CD4-positive, alpha-beta T cell treated with Interleukin-15 for 4 hours (primary cell): ENCODE results near the gene PLXNA1.

Experiments
- DNase-seq: peaks from one replicate; pipeline ENCODE4 v3.0.0-alpha.2; 2020; ENCODE audit warnings: low spot score

The PLXNA1 gene

GRCh38 chr3:126987596-126987995 is 4.7 kb downstream of the PLXNA1 start:
- no peak for DNase-seq

GRCh38 chr3:126988451-126989021 is 5.6 kb downstream of the PLXNA1 start:
- no peak for DNase-seq

GRCh38 chr3:126989316-126990023 is 6.6 kb downstream of the PLXNA1 start:
- no peak for DNase-seq

DNA sequence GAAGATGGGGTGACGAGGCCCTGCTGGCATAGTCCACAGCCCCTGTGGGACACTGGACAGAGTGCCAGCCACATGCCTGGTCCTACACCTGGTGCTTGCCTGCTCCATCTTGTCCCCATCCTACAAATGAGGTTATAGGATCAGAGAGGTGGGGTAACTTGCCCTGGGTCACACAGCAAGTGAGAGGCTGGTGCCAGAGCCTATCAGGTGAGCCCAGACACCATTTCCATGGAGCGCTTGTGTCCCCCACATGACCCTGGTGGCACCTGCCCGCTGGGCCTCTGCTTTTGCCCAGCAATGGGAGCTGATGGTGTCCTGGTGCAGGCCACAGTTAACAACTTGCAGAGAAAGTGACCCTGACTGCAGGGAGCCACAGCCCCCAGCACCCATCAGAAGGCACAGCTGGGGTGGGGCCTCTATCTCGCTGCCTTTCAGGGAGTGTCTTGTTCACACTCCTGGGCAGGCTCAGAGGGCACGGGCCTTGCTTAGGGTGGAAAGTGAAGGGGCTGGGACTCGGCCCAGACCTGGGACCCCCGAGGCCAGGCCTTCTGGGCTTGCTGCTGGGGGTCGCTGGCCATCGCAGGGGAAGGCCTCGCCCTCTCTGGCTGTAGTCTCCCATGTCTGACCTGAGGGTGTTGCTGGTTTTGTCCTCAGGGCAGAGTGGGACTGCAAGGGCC is 7.2 kb downstream of the PLXNA1 start:
- no peak for DNase-seq

DNA sequence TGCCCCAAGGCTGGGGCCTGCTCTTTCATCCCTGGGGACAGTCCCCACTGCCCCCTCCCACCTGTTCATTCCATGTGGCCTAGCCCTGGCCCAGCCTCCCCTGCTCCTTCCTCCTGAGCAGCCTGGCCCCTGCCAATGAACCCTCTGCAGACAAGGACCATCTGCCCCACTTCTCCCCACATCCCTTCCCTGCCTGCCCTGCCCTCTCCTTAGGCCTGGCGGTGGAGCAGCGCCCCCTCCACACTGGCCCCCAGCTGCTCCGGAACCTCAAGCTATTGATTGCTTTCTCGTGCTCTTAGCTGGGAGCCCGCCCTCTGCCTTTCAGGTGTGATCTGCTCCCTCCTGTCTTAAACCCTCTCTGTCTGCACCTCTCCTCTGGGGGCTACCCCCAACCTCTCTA is 8.0 kb downstream of the PLXNA1 start:
- DNase-seq: no peak

- DNase-seq: no peak
Observed at GRCh38 chr3:126991366-126992200, 8.7 kb downstream of the PLXNA1 start.

- no peak for DNase-seq
Observed at GRCh38 chr3:126992216-126992615, 9.3 kb downstream of the PLXNA1 start.

DNA sequence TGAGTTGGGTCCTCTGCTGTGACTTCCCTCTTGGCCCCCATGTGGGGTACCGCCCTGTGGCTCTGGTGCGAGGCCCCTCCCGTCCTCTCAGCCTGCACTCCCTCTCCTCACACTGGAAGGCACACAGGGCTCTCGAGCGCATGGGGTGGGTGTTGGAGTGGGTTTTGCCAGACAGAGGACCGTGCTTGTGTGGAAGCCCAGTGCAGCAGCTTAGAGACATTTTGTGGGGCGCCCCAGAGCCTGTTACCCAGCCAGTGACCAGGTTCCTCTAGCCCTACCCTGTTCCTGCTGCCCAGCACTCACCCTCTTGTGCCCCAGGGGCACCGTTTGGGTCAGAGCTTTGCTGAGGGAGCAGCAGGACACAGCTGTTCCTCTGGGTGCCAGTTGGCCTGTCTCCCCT is 9.9 kb downstream of the PLXNA1 start:
- DNase-seq: no peak

DNA sequence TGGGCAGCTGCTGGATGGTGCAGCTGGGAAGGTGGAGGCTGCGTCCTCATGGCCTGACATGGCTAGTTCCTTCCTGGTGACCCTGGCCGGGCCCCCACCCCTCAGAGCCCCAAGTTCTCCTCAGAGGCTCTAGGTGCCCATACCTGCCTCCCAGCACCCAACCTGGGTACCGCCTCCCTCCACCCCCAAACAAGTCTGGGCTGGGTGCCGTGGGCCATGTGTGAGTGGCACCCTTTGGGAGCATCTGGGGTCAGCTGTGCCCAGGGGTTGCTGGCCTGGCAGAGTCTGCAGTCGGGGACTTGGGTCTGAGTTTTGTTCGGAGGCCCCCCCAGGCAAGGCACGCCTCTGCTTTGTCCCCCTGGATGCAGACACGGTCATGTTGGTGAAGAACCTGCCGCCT is 10.5 kb downstream of the PLXNA1 start:
- DNase-seq: no peak

- DNase-seq: no peak
Observed at GRCh38 chr3:126994661-126995245, 11.8 kb downstream of the PLXNA1 start.

DNA sequence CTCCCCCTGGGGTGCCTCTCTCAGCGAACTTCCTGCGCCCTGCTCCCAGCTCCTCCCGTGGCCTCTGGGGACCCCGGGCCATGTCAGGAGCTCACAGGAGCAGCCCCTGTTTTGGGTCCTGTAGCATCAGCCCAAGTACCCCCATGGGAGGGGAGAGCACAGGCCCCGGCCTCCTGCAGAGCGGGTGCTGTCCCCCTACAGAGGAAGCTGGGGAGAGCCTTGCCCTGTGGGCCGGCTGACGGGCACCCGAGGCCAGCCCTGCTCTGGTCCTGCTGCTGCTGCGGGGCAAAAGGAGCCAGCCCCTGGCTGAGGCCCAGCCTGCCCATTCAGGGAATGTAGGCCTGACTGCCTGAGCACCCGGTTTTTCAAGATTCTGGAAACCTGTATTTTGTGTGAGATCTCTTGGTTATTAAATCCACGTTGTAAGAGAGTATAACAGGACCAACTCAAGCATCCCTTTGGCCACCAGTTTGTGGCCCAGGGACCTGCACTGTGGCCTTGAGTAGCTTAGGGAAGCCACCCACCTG is 12.4 kb downstream of the PLXNA1 start:
- DNase-seq: no peak

GRCh38 chr3:126995926-126996512 is 13.1 kb downstream of the PLXNA1 start:
- no peak for DNase-seq

DNA sequence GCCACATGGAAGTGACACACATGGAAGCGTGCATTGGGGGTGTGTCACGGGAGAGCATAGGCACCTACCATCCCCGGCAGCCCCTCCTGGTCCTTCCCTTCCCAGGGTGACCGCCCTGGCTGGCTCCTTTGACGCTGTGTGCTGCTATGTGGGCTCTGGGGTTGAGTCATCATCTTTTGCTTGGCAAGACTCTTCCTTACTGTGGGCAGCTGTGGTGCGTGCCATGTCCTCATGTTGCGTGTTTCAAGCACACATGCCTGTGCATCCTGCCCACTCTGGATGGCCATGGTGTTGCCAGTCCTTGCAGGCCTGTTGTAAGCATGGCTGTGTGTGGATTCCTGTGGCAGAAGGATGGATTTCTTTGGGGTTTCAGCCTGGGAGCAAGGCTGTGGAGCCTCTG is 14.0 kb downstream of the PLXNA1 start:
- DNase-seq: no peak

DNA sequence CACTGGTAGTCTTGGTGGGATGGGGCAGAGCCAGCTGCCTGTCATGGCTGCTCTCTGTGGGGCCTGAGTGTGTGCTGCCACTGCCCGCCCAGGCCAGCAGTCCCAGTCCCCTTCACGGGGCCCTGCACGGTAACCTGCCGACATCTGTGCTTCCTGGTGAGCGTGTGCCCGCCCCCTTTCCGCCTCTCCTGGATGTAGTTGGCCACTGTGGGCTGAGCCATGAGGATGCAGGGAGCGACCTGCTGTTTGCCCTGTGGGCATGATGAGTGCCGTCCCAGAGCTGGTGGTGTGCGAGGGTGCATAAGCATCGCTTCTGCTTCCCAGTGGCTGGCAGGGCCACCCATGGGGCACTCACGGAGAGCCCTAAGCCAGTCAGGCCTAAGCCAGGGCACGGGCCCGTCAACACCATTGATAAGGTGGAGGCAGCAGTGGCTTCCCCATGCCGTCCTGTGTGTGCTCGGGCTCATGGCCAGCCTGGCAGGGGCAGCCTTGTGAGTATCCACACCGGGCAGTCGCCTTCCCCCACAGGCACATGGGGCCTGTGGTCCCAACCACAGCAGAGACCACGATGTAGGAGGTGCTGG is 14.6 kb downstream of the PLXNA1 start:
- no peak for DNase-seq

GRCh38 chr3:126998320-126998719 is 15.4 kb downstream of the PLXNA1 start:
- no peak for DNase-seq

DNA sequence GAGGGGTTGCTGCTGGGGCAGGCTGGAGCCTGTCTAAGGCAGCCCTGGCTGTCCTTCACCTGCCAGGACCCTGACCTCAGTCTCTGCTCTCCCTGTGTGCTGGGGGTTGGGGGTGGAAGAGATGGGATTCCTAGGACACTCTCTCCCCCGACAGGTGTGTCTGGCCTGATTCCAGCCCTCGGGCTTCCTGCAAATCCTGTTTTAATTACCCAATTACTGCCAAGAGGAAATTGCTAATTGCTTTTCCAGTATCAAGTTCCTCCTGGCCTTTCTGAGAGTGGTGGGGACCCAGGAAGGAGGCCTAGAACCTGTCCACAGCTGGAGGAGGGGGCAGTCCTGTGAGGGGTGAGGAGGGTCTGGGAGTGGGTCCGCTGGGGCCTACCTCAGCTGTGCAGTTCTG is 15.8 kb downstream of the PLXNA1 start:
- no peak for DNase-seq

DNA sequence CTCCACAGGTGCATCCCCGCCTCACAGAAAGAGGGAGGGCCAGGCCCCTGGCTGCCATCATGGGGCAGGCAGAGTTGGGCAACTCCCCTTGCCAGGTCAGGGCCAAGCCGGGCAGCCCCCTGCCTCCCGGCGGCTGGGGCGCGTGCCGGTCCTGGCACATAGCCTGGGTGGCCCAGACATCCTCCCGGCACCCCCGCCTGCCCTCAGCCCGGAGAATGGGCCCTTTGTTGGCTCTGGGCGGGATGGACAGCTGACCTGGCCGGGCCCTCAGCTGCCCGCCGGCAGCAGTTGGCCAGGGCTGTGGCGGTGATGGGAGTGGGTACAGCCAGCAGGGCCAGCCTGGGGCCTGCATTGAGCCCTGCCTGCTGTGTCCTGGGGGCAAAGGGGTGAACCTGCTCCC is 16.5 kb downstream of the PLXNA1 start:
- DNase-seq: no peak

GRCh38 chr3:127000119-127000518 is 17.2 kb downstream of the PLXNA1 start:
- DNase-seq: no peak

- DNase-seq: no peak
Observed at GRCh38 chr3:127000761-127001160, 17.8 kb downstream of the PLXNA1 start.

GRCh38 chr3:127001486-127002194 is 18.7 kb downstream of the PLXNA1 start:
- no peak for DNase-seq
